Endothelial cell of umbilical vein (primary cell): ENCODE results near the gene DCAF7. TPM values are rescaled to one million over a fixed set of nuclear protein-coding genes. Genes with fewer than 3 reads are reported as not detected.

Experiments used
- BruUV-seq: library from RNA; stranded (reverse); fragments of 400-500 nt; replicated peaks from 2 replicates; lab custom pipeline; 2021; lab: Mats Ljungman, UMichigan
- CTCF ChIA-PET: fragments of 300-600, 350-600 bp; sonication (Branson Sonifier 250); formaldehyde crosslinking; loops from one replicate; lab custom pipeline; 2021; ENCODE audit warnings: antibody characterized with exemption, inconsistent platforms; lab: Charles Lee
- POLR2A ChIA-PET: fragments of 300-600, 350-600 bp; sonication (Branson Sonifier 250); formaldehyde crosslinking; loops from one replicate; lab custom pipeline; 2021; ENCODE audit warnings: antibody characterized with exemption, inconsistent platforms; lab: Charles Lee
- DNase-seq: peaks from one replicate; pipeline ENCODE4 v3.0.0-alpha.2; 2011; ENCODE audit warnings: low read depth, low spot score
- FAIRE-seq: peaks from 2 replicates; lab custom pipeline; 2011; peaks lifted over from hg19 to GRCh38; lab: Jason Lieb, UNC
- H2AFZ ChIP-seq: 2 replicates; pipeline ENCODE4 v1.6.0; 2012; ENCODE audit warnings: low read depth, low read length, control low read depth, inconsistent platforms
- H3K27ac ChIP-seq: 2 replicates; pipeline ENCODE4 v1.5.1; 2011; ENCODE audit warnings: low read depth, mild to moderate bottlenecking, control low read depth, low read length, moderate library complexity; ENCODE audit not compliant: insufficient read depth
- H3K27me3 ChIP-seq, 2 experiments: 2 replicates each; pipeline versions ENCODE4 v1.6.0 to v1.6.1; 2011; ENCODE audit warnings: low read length in 2 of 2, mixed read lengths in 1 of 2; ENCODE audit not compliant: control insufficient read depth in 2 of 2, insufficient read depth in 2 of 2
- H3K36me3 ChIP-seq, 2 experiments: 2 replicates in 1 of 2; 3 replicates in 1 of 2; pipeline ENCODE4 v1.5.1; 2011; ENCODE audit warnings: low read length in 2 of 2, mild to moderate bottlenecking in 1 of 2, moderate library complexity in 1 of 2; ENCODE audit not compliant: control insufficient read depth in 2 of 2, insufficient read depth in 2 of 2; ENCODE audit errors: extremely low read depth in 1 of 2
- H3K4me1 ChIP-seq: 3 replicates; pipeline ENCODE4 v1.5.1; 2011; ENCODE audit warnings: mild to moderate bottlenecking, low read length; ENCODE audit not compliant: control insufficient read depth, insufficient read depth; ENCODE audit errors: extremely low read depth
- H3K4me2 ChIP-seq: 2 replicates; pipeline ENCODE4 v1.6.1; 2011; ENCODE audit warnings: low read length, control low read depth, mixed read lengths; ENCODE audit not compliant: insufficient read depth
- H3K4me3 ChIP-seq, 3 experiments: fragments of 200-600 bp in 1 of 3; sonication (generic), shearing (Covaris generic) in 1 of 3; replicated peaks in 1 of 3; 2 replicates each; pipeline ENCODE4 v1.5.1; 2011 to 2016; ENCODE audit warnings: control low read depth in 3 of 3, low read length in 3 of 3, mild to moderate bottlenecking in 2 of 3, inconsistent platforms in 1 of 3, low read depth in 1 of 3, moderate library complexity in 1 of 3; ENCODE audit not compliant: insufficient read depth in 1 of 3
- H3K79me2 ChIP-seq: 2 replicates; pipeline ENCODE4 v1.6.0; 2012; ENCODE audit warnings: low read length, inconsistent platforms; ENCODE audit not compliant: control insufficient read depth, insufficient read depth
- H3K9ac ChIP-seq: replicated peaks from 2 replicates; pipeline ENCODE3; 2011; ENCODE audit warnings: low read length, control low read depth; ENCODE audit not compliant: insufficient read depth; ENCODE audit errors: extremely low read depth
- H3K9me1 ChIP-seq: replicated peaks from 3 replicates; pipeline ENCODE4 v1.6.0; 2011; ENCODE audit warnings: mild to moderate bottlenecking, low read length; ENCODE audit not compliant: control insufficient read depth, insufficient read depth; ENCODE audit errors: extremely low read depth
- H3K9me3 ChIP-seq: replicated peaks from 2 replicates; pipeline ENCODE4 v1.5.1; 2012; ENCODE audit warnings: low read length, inconsistent platforms; ENCODE audit not compliant: control insufficient read depth, insufficient read depth
- H4K20me1 ChIP-seq: replicated peaks from 2 replicates; pipeline ENCODE3; 2011; ENCODE audit warnings: mild to moderate bottlenecking, low read length; ENCODE audit not compliant: control insufficient read depth, insufficient read depth; ENCODE audit errors: extremely low read depth
- EZH2 ChIP-seq: IDR thresholded peaks from 2 replicates; pipeline ENCODE4 v1.6.1; 2012; ENCODE audit warnings: borderline replicate concordance, low read depth, mild to moderate bottlenecking, moderate library complexity, low read length, inconsistent platforms; ENCODE audit not compliant: severe bottlenecking
- FOS ChIP-seq: IDR thresholded peaks from 2 replicates; pipeline ENCODE4 v1.6.1; 2011; ENCODE audit warnings: mild to moderate bottlenecking, low read length, moderate library complexity, borderline replicate concordance; ENCODE audit not compliant: insufficient read depth
- GATA2 ChIP-seq: IDR thresholded peaks from 2 replicates; pipeline ENCODE4 v1.7.0; 2011; ENCODE audit warnings: low read depth, mild to moderate bottlenecking, moderate library complexity, mixed read lengths, low read length; ENCODE audit not compliant: insufficient read length, insufficient read depth
- JUN ChIP-seq: IDR thresholded peaks from 2 replicates; pipeline ENCODE4 v1.6.1; 2011; ENCODE audit warnings: borderline replicate concordance, low read depth; ENCODE audit not compliant: insufficient read length, insufficient read depth
- MYC ChIP-seq: IDR thresholded peaks from one replicate; pipeline ENCODE4 v1.6.1; 2011; ENCODE audit warnings: mild to moderate bottlenecking, low read depth, low read length
- POLR2A ChIP-seq: IDR thresholded peaks from 2 replicates; pipeline ENCODE4 v1.6.1; 2012; ENCODE audit warnings: low read depth, mild to moderate bottlenecking, control low read depth, low read length
- POLR2AphosphoS5 ChIP-seq: IDR thresholded peaks from 2 replicates; pipeline ENCODE4 v1.6.1; 2012; ENCODE audit warnings: low read depth, mild to moderate bottlenecking, control low read depth, low read length, moderate library complexity; ENCODE audit not compliant: insufficient read depth
- dilution Hi-C: fragments of 300-500 bp; cut with MboI; formaldehyde crosslinking; loops from one replicate; pipeline ENCODE4 v1.15.0; 2019; ENCODE audit warnings: low sequenced_read_pairs; ENCODE audit not compliant: extremely low pct_ligation_motif_present
- intact Hi-C: fragments of 100-400 bp; cut with micrococcal nuclease; formaldehyde crosslinking; loops from one replicate; pipeline ENCODE4 v1.10.0; 2022
- polyA plus RNA-seq, 4 experiments: library from polyadenylated mRNA; depleted of rRNA in 3 of 4; stranded (reverse) in 3 of 4; unstranded in 1 of 4; fragments of >200 nt; gene quantifications; 2 replicates each; pipeline versions ENCODE4 v1.2.1 to v1.2.3, GENCODE V29; 2011 to 2012; ENCODE audit warnings: missing spikeins in 1 of 4
- total RNA-seq: library from RNA; stranded (reverse); gene quantifications from 2 replicates; pipeline ENCODE4 v1.2.3, GENCODE V29; 2021
- TF ChIP-seq, protein P1 (sequence below): IDR thresholded peaks from 2 replicates; pipeline ENCODE4 v1.6.1; 2011; ENCODE audit not compliant: insufficient read depth, insufficient read length
- TF ChIP-seq, protein P2 (sequence below), 2 donors: IDR thresholded peaks; 1 replicate in 1 of 2; 2 replicates in 1 of 2; pipeline ENCODE4 v1.5.1; 2011; ENCODE audit warnings: low read length in 2 of 2, mild to moderate bottlenecking in 2 of 2, moderate library complexity in 2 of 2, control low read depth in 1 of 2, inconsistent platforms in 1 of 2, low read depth in 1 of 2; ENCODE audit not compliant: insufficient read depth in 1 of 2; ENCODE audit errors: extremely low read depth in 1 of 2

Gene DCAF7
- total and polyA plus RNA-seq, 2 donors (not counting 3 experiments of a cell fraction or from before 2014, with no cell fraction given): 82.8 to 100 TPM

DNA sequence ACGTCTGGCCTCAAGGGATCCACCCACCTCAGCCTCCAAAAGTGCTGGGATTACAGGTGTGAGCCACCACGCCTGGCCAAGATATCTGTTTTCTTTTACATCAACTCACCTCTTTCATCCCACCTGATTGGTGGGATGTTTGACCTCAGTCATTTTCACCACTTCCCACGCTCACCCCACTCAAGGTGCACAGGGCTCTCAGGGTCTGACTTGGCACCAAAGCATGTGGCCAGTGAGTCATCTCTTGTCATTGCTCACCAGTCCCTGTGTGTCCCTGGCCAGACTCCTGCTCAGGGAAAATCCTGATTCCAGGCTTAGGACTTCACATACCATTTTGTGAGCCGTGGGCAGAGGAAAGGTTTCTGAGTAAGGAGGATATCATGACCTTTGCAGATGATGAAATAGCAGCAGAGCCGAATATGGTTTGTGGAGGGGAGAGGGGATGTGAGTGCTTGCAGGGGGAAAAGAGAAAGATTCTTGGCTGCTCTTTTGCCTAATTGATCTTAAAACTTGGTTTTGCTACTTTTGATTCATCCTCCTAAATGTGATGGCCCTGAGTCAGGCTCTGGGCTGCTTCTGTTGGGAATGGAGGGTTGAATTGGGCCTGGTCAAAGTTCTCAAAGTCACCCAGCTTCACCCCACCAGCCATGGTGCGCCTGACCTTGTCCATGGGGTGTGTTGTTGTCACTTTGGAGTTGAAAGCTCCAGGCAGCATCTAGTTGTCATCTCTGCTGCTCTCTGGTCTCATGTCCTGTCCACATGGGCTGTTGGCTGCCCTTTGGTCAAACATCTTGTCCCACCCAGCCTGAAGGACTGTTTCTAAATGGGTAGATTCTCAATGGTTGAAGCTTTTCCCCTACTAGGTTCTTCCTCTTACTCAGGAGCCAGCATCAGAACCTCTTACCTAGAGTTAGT is 33.1 kb upstream of the DCAF7 start:
- no peaks in the 10 kb centered on the region for H3K9me3 ChIP-seq
- no TSS peak for BruUV-seq
- ChIA-PET CTCF (no interaction called here), POLR2A (no interaction called here)
- FAIRE-seq: no peak
- intact Hi-C loops (no loop called here), dilution Hi-C loops (no loop called here)
- H3K4me1 ChIP-seq: no peaks in the 10 kb centered on the region
- TF ChIP-seq GATA2: no peak
- TF ChIP-seq, protein P1, sequence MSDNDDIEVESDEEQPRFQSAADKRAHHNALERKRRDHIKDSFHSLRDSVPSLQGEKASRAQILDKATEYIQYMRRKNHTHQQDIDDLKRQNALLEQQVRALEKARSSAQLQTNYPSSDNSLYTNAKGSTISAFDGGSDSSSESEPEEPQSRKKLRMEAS: no peak
- TF ChIP-seq MYC: no peak
- no peaks in the 10 kb centered on the region for H4K20me1 ChIP-seq
- H3K27me3 ChIP-seq: peaks cover 7 to 8% of the 10 kb centered on the region in 2 experiments
- H3K79me2 ChIP-seq: no peaks in the 10 kb centered on the region
- H3K9ac ChIP-seq: no peak overlapping the region
- no peaks in the 10 kb centered on the region for H3K9me1 ChIP-seq
- no peak overlapping the region for H3K4me2 ChIP-seq
- H2AFZ ChIP-seq: no peak overlapping the region
- DNase-seq: no peak
- H3K27ac ChIP-seq: no peak overlapping the region
- H3K4me3 ChIP-seq: no peak overlapping the region
- H3K36me3 ChIP-seq: no peaks in the 10 kb centered on the region

DNA sequence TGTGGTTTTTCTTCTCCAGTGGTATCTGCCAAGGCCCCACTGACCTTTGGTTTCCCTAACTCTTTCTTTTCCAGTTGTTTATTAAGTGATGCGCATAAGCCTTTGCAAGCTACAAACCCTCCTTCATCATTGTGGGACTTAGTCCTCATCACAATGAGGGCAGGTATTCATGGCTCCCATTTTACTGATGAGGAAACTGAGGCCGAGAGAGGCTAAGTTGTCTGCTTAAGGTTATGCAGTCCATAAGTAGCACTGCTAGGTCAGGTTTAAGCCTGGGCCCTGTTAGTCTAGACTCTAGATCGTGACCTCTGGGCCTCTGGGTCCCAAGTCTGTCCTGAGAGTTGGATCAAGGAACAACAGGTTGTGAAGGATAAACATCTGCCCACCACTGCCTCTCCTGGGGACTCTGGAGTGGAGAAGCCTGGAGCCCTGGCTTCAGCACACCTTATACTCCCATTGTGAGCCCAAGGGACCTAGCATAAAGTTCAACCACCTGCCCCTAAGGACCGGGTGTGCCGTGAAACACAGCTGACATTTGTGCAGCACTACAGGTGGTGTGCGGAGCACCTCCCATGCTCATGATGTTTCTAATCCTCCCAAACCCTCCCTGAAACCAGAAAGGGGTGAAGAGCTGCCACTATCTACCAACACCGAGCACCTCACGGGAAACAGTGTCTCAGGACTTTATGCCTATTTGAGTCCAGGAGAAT is 32.3 kb upstream of the DCAF7 start:
- H3K4me2 ChIP-seq: no peak overlapping the region
- FAIRE-seq (no peak), DNase-seq (no peak)
- H3K9me1 ChIP-seq: no peaks in the 10 kb centered on the region
- H2AFZ ChIP-seq: no peak overlapping the region
- H3K36me3 ChIP-seq: no peaks in the 10 kb centered on the region
- BruUV-seq: no TSS peak
- ChIA-PET POLR2A (no interaction called here), CTCF (interaction anchor here (1.3 to 1.5 kb wide), 2 partner anchors 10 to 93 kb away, joined by 3 to 5 read pairs; no protein-coding TSS in a partner anchor)
- H3K27me3 ChIP-seq: peaks cover 5 to 8% of the 10 kb centered on the region in 2 experiments
- TF ChIP-seq EZH2 (no peak), MYC (no peak), GATA2 (no peak), FOS (no peak), POLR2A (no peak), JUN (no peak), POLR2AphosphoS5 (no peak)
- TF ChIP-seq, protein P2, sequence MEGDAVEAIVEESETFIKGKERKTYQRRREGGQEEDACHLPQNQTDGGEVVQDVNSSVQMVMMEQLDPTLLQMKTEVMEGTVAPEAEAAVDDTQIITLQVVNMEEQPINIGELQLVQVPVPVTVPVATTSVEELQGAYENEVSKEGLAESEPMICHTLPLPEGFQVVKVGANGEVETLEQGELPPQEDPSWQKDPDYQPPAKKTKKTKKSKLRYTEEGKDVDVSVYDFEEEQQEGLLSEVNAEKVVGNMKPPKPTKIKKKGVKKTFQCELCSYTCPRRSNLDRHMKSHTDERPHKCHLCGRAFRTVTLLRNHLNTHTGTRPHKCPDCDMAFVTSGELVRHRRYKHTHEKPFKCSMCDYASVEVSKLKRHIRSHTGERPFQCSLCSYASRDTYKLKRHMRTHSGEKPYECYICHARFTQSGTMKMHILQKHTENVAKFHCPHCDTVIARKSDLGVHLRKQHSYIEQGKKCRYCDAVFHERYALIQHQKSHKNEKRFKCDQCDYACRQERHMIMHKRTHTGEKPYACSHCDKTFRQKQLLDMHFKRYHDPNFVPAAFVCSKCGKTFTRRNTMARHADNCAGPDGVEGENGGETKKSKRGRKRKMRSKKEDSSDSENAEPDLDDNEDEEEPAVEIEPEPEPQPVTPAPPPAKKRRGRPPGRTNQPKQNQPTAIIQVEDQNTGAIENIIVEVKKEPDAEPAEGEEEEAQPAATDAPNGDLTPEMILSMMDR (IDR thresholded peaks at IDR 0.05; ENCODE audit: extremely low read depth in 1 of 2, insufficient read depth in 1 of 2, low read depth in 1 of 2, low read length in 2 of 2): no peak
- TF ChIP-seq, protein P1: no peak
- dilution Hi-C loops: no loop called here
- H3K9me3 ChIP-seq: no peaks in the 10 kb centered on the region
- no peak overlapping the region for H3K9ac ChIP-seq
- intact Hi-C loops: no loop called here
- H3K79me2 ChIP-seq: no peaks in the 10 kb centered on the region
- no peaks in the 10 kb centered on the region for H3K4me1 ChIP-seq
- no peak overlapping the region for H3K27ac ChIP-seq
- no peaks in the 10 kb centered on the region for H4K20me1 ChIP-seq
- no peak overlapping the region for H3K4me3 ChIP-seq
